Tibial nerve (tissue), 4 donors: ENCODE results near the gene LRRC37A.

Experiments used
- EP300 ChIP-seq, 2 donors: sonication (generic); formaldehyde crosslinking; IDR thresholded peaks; one replicate each; pipeline ENCODE4 v1.6.1; 2017; ENCODE audit warnings: antibody characterized with exemption in 2 of 2, mild to moderate bottlenecking in 1 of 2
- POLR2A ChIP-seq, 2 donors: fragments of 450-650 bp; IDR thresholded peaks; one replicate each; pipeline ENCODE4 v1.6.1; 2017; ENCODE audit warnings: antibody characterized with exemption in 2 of 2, mild to moderate bottlenecking in 2 of 2, moderate library complexity in 2 of 2
- TF ChIP-seq, protein P1 (sequence below), 5 experiments: fragments of 200-600 bp in 3 of 5; fragments of 450-650 bp in 2 of 5; sonication (generic) in 3 of 5; IDR thresholded peaks; one replicate each; pipeline ENCODE4 v1.5.1; 2016 to 2019; ENCODE audit warnings: antibody characterized with exemption in 5 of 5, mild to moderate bottlenecking in 3 of 5, moderate library complexity in 2 of 5

- TF ChIP-seq EP300 (IDR thresholded peaks at IDR 0.05) (peak in 1 of 2 donors; percentile 4), POLR2A (IDR thresholded peaks at IDR 0.05) (peak in 1 of 2 donors; percentile 35)
- TF ChIP-seq, protein P1, sequence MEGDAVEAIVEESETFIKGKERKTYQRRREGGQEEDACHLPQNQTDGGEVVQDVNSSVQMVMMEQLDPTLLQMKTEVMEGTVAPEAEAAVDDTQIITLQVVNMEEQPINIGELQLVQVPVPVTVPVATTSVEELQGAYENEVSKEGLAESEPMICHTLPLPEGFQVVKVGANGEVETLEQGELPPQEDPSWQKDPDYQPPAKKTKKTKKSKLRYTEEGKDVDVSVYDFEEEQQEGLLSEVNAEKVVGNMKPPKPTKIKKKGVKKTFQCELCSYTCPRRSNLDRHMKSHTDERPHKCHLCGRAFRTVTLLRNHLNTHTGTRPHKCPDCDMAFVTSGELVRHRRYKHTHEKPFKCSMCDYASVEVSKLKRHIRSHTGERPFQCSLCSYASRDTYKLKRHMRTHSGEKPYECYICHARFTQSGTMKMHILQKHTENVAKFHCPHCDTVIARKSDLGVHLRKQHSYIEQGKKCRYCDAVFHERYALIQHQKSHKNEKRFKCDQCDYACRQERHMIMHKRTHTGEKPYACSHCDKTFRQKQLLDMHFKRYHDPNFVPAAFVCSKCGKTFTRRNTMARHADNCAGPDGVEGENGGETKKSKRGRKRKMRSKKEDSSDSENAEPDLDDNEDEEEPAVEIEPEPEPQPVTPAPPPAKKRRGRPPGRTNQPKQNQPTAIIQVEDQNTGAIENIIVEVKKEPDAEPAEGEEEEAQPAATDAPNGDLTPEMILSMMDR (IDR thresholded peaks at IDR 0.05) = peak in 1 of 5 experiments; percentile 24
Measured at GRCh38 chr17:46266656-46267544, 28.0 kb upstream of the LRRC37A start.
